SH-SY5Y (cell line): ENCODE data around the gene PLA2G2F.

Source experiments
- GATA2 ChIP-seq: IDR thresholded peaks from 2 replicates; pipeline ENCODE4 v1.6.1; 2011; ENCODE audit warnings: mild to moderate bottlenecking, low read depth, low read length
- GATA3 ChIP-seq: IDR thresholded peaks from 2 replicates; pipeline ENCODE4 v1.6.1; 2011; ENCODE audit warnings: low read depth, mild to moderate bottlenecking, low read length, moderate library complexity

DNA sequence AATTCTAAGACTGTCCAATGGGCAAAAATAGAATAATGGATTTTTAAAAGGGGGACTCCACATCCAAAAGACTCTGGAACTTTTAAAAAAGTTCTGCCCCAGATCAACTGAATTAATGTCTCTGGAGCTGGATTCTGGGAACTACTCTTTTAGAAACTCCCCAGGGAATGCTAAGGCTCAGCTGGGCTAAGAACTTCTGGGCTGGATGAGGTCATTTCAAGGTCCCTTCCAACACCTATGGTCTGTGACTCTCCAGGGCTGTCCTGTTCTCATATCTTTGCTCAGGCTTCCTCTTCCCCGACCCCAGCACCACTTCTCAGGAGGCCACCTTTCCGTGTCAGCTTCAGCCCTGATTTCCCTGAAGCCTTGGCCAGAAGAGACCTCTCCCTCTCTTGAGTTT is 60.7 kb downstream of the PLA2G2F start:
- TF ChIP-seq GATA2 (no peak), GATA3 (no peak)
